Esophagus muscularis mucosa (tissue), 3 donors: ENCODE results near the gene CNTNAP2.

Source experiments
- CTCF ChIP-seq, 3 experiments: fragments of 200-600 bp in 2 of 3; fragments of 450-650 bp in 1 of 3; sonication (generic) in 2 of 3; IDR thresholded peaks; one replicate each; pipeline ENCODE4 v1.5.1; 2017 to 2019; ENCODE audit warnings: antibody characterized with exemption in 3 of 3, mild to moderate bottlenecking in 2 of 3, moderate library complexity in 1 of 3
- POLR2A ChIP-seq: fragments of 450-650 bp; IDR thresholded peaks from one replicate; pipeline ENCODE4 v1.6.1; 2017; ENCODE audit warnings: antibody characterized with exemption, moderate library complexity, mild to moderate bottlenecking, low read depth

- no peak for TF ChIP-seq CTCF (IDR thresholded peaks at IDR 0.05)
- no peak for TF ChIP-seq POLR2A
Observed at GRCh38 chr7:147861945-147862344, 1745.3 kb downstream of the CNTNAP2 start.
